ENCODE data around the gene VTN. TPM values are rescaled to one million over a fixed set of nuclear protein-coding genes. Genes with fewer than 3 reads are reported as not detected.

VTN gene
- total RNA-seq, 4 donors from 2014 or later, result 0.51 to 2.1 (median 0.69) TPM; not detected in 1

DNA sequence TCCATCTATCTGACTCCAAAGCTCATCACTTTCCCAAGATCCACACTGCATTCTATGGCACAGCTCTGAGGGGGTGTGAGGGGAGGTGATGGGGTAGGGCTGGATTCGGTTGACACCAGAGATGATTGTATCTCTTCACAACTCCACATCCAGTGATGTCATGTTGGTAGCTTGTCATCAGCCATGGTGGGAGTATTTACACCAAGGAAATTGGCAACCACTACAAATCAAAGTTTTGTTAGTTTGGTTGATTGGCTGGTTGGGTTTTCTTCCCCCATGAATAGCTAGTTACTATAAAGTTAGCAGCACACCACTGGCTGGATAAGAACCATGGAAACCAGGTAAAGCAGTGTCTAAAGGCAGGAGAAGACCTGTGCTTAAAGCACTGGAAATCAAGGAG lies 20.9 kb upstream of the VTN start:
- Histone ChIP-seq H3K4me1 (no peaks in the 10 kb centered on the region), H3K27me3 (no peaks in the 10 kb centered on the region), H3K36me3 (no peaks in the 10 kb centered on the region), H3K27ac (no peak overlapping the region), H3K4me3 (no peak overlapping the region), H3K9me3 (no peaks in the 10 kb centered on the region)
- TF ChIP-seq POLR2A (IDR thresholded peaks at IDR 0.05), result no peak
- TF ChIP-seq, protein P1, sequence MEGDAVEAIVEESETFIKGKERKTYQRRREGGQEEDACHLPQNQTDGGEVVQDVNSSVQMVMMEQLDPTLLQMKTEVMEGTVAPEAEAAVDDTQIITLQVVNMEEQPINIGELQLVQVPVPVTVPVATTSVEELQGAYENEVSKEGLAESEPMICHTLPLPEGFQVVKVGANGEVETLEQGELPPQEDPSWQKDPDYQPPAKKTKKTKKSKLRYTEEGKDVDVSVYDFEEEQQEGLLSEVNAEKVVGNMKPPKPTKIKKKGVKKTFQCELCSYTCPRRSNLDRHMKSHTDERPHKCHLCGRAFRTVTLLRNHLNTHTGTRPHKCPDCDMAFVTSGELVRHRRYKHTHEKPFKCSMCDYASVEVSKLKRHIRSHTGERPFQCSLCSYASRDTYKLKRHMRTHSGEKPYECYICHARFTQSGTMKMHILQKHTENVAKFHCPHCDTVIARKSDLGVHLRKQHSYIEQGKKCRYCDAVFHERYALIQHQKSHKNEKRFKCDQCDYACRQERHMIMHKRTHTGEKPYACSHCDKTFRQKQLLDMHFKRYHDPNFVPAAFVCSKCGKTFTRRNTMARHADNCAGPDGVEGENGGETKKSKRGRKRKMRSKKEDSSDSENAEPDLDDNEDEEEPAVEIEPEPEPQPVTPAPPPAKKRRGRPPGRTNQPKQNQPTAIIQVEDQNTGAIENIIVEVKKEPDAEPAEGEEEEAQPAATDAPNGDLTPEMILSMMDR (IDR thresholded peaks at IDR 0.05), result no peak
- intact Hi-C loops (cut with DNase I; ENCODE audit: low total_unique reads), result no loop called here
- no peak for DNase-seq

DNA sequence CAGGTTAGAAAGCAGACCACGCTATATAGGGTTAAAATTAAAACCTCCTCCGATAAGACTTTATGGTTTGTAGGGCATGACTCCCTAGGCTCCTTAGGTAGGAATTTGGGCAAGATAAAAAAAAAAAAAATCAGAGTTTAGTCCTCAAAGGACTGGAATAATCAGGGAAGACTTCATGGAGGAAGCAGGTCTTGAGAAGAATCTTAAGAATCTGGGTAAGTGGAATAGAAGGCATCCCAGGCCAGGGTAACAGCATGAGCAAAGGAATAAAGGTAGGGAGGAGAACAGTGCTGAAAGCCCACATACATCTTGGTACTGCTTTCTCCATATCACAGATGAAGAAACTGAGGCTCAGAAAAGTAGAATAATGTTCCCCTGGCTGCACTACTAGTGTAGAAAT lies 20.5 kb upstream of the VTN start:
- H3K36me3 ChIP-seq, result no peaks in the 10 kb centered on the region
- no peak for DNase-seq

DNA sequence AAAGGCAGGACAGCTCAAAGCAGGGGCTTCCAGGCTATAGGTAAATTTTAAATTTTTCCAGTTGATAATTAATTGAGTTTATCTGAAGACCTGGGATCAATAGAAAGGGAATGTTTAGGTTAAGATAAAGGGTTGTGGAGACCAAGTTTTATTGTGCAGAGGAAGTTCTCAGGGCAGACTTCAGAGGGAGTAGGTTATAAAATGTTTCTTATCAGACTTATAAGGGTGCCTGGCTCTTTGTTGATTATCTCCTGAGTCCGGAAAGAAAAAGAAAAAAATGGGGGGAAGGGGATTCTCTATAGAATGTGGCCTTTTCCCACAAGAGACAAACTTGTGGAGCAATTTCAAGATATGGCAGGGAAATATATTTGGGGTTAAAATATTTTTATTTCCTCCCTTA lies 20.0 kb upstream of the VTN start:
- TF ChIP-seq, protein P1 (IDR thresholded peaks at IDR 0.05), result no peak
- no peak for TF ChIP-seq POLR2A (IDR thresholded peaks at IDR 0.05)
- Histone ChIP-seq H3K27me3 (no peaks in the 10 kb centered on the region), H3K27ac (no peak overlapping the region), H3K36me3 (no peaks in the 10 kb centered on the region), H3K4me3 (no peak overlapping the region), H3K4me1 (no peaks in the 10 kb centered on the region), H3K9me3 (no peaks in the 10 kb centered on the region)
- intact Hi-C loops (cut with DNase I; ENCODE audit: low total_unique reads), result no loop called here
- no peak for DNase-seq

More for the DNA sequence above, 20.5 kb upstream of the VTN start:
- no peaks in the 10 kb centered on the region for H3K27me3 ChIP-seq
- H3K4me3 ChIP-seq, result no peak overlapping the region
- H3K27ac ChIP-seq, result no peak overlapping the region
- TF ChIP-seq POLR2A (IDR thresholded peaks at IDR 0.05), result no peak
- TF ChIP-seq, protein P1 (IDR thresholded peaks at IDR 0.05), result no peak
- no peaks in the 10 kb centered on the region for H3K9me3 ChIP-seq
- no peaks in the 10 kb centered on the region for H3K4me1 ChIP-seq
- intact Hi-C loops (cut with DNase I; ENCODE audit: low total_unique reads), result no loop called here

DNA sequence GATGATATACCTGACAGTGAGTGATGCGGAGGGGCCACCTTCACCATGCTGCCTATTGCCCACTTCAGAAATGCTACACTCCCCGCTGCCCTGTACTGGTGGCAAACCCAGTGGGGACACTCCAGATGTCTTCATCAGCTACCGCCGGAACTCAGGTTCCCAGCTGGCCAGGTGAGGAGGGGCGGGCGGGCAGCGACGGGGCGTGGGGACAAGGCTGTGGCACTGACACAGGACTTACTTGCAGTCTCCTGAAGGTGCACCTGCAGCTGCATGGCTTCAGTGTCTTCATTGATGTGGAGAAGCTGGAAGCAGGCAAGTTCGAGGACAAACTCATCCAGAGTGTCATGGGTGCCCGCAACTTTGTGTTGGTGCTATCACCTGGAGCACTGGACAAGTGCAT lies 18.0 kb upstream of the VTN start:
- H3K4me1 ChIP-seq, result no peaks in the 10 kb centered on the region
- H3K27me3 ChIP-seq, result no peaks in the 10 kb centered on the region
- no peak overlapping the region for H3K27ac ChIP-seq
- H3K9me3 ChIP-seq, result no peaks in the 10 kb centered on the region
- no peak for TF ChIP-seq POLR2A (IDR thresholded peaks at IDR 0.05)
- TF ChIP-seq, protein P1 (IDR thresholded peaks at IDR 0.05), result no peak
- H3K36me3 ChIP-seq, result no peaks in the 10 kb centered on the region
- H3K4me3 ChIP-seq, result no peak overlapping the region
- DNase-seq, result no peak
- intact Hi-C loops (cut with DNase I; ENCODE audit: low total_unique reads), result no loop called here

DNA sequence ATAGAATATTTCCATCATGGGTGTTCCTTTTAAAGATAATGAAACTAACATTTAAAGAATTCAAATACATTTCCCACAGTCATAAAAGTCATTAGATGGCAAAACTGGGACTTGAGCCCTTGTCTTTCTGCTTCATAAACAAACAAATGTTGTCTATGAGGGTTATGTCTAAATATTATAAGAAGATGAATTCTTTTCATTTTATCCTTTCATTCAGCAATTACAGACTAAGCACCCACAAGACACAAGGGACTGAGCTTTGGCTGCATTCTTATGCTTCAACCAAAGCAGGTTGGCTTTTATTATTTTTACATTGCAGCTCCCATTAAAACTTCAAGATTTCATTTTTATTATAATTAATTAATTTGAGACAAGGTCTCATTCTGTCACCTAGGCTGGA lies 16.3 kb upstream of the VTN start:
- H3K36me3 ChIP-seq, result no peaks in the 10 kb centered on the region
- H3K27me3 ChIP-seq, result no peaks in the 10 kb centered on the region
- DNase-seq, result no peak
- intact Hi-C loops (cut with DNase I; ENCODE audit: low total_unique reads), result no loop called here
- TF ChIP-seq, protein P1 (IDR thresholded peaks at IDR 0.05), result no peak
- TF ChIP-seq POLR2A (IDR thresholded peaks at IDR 0.05), result no peak
- H3K27ac ChIP-seq, result no peak overlapping the region
- H3K4me3 ChIP-seq, result no peak overlapping the region
- no peaks in the 10 kb centered on the region for H3K9me3 ChIP-seq
- H3K4me1 ChIP-seq, result no peaks in the 10 kb centered on the region
